Lower lobe of right lung (tissue), 2 donors: Measurements from ENCODE around the gene STK32A. TPM values are rescaled to one million over a fixed set of nuclear protein-coding genes. Genes with fewer than 3 reads are reported as not detected.

ENCODE experiments used
- ATAC-seq, 2 donors: fragments of 200-7000 bp; cut with Tn5 transposase; one replicate each; pipeline ENCODE4 v1.9.1; 2020 to 2022; ENCODE audit warnings: mild to moderate bottlenecking in 2 of 2, moderate library complexity in 2 of 2
- DNase-seq: peaks from one replicate; pipeline ENCODE4 v3.0.0-alpha.2; 2020
- H3K27ac ChIP-seq: fragments of 200-600 bp; one replicate; pipeline ENCODE4 v1.8.0; 2022
- H3K27me3 ChIP-seq: fragments of 200-600 bp; one replicate; pipeline ENCODE4 v1.8.0; 2022; ENCODE audit warnings: low read depth
- H3K36me3 ChIP-seq: fragments of 200-600 bp; one replicate; pipeline ENCODE4 v1.8.0; 2022; ENCODE audit warnings: mild to moderate bottlenecking
- H3K4me1 ChIP-seq: fragments of 200-600 bp; one replicate; pipeline ENCODE4 v1.8.0; 2022
- H3K4me3 ChIP-seq: fragments of 200-600 bp; one replicate; pipeline ENCODE4 v1.8.0; 2022; ENCODE audit warnings: mild to moderate bottlenecking
- H3K9me3 ChIP-seq: fragments of 200-600 bp; one replicate; pipeline ENCODE4 v1.8.0; 2022
- intact Hi-C: fragments of 100-400 bp; cut with DNase I; formaldehyde crosslinking; loops from one replicate; pipeline ENCODE4 v1.11.0; 2022
- total RNA-seq: library from RNA; stranded (reverse); fragmentation: NEBNext Ultra II Directional; extraction: Animal tissue kit (Norgen Biotek cat#: 25700); gene quantifications from one replicate; pipeline ENCODE4 v1.2.1, GENCODE V29; 2021
- TF ChIP-seq, protein P1 (sequence below): fragments of 200-600 bp; IDR thresholded peaks from one replicate; pipeline ENCODE4 v1.8.0; 2022; ENCODE audit warnings: antibody characterized with exemption, mild to moderate bottlenecking
- donor health status: DM: no; HTN: yes; CAD: no; lungs with severe emphysema.

STK32A gene
- total RNA-seq, 1 donor from 2014 or later, result 2.9 TPM

DNA sequence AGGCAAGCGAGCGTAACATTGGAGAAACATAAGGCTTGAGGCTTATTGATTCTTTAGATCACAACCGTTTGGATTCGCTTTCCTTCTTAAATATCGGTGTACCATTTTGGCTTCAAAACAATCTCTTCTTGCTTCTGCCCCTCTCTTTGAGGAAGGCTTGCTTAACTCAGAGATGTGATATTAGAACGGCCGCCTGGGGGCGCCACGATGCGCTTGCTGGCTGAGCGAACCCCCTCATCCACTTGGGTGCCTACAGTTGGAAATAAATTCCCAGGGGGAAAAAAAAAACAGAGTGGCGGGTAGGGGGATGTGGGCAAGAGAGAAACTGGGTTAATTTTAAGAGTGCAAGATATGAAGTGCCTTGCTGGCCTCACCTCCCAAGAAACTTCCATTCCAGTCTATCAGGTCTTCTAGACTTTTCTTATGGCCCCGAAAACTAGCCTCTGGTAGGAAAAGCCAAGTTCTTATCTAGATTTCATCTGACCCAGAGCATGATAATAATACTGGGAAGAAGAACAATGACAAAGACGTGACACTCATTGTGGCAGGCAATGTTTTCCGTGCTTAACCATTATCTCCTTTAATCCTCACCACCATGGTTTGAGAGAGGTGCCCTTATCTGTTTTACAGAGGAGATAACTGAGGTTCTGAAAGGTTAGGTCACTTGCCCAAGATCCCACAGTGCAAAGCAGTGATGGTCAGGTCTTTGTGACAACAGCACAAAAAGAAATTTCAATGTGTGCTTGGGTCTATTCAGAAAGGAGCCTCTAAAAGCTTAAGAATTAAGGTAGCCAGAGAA lies 159.2 kb downstream of the STK32A start:
- Histone ChIP-seq H3K9me3 (no peaks in the 10 kb centered on the region), H3K36me3 (peaks cover 45% of the 10 kb centered on the region), H3K4me1 (peaks cover 5% of the 10 kb centered on the region), H3K4me3 (no peak overlapping the region), H3K27ac (no peak overlapping the region), H3K27me3 (no peaks in the 10 kb centered on the region)
- TF ChIP-seq, protein P1, sequence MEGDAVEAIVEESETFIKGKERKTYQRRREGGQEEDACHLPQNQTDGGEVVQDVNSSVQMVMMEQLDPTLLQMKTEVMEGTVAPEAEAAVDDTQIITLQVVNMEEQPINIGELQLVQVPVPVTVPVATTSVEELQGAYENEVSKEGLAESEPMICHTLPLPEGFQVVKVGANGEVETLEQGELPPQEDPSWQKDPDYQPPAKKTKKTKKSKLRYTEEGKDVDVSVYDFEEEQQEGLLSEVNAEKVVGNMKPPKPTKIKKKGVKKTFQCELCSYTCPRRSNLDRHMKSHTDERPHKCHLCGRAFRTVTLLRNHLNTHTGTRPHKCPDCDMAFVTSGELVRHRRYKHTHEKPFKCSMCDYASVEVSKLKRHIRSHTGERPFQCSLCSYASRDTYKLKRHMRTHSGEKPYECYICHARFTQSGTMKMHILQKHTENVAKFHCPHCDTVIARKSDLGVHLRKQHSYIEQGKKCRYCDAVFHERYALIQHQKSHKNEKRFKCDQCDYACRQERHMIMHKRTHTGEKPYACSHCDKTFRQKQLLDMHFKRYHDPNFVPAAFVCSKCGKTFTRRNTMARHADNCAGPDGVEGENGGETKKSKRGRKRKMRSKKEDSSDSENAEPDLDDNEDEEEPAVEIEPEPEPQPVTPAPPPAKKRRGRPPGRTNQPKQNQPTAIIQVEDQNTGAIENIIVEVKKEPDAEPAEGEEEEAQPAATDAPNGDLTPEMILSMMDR, result no peak
- ATAC-seq, result no peak
- intact Hi-C loops, result no loop called here
- no peak for DNase-seq

DNA sequence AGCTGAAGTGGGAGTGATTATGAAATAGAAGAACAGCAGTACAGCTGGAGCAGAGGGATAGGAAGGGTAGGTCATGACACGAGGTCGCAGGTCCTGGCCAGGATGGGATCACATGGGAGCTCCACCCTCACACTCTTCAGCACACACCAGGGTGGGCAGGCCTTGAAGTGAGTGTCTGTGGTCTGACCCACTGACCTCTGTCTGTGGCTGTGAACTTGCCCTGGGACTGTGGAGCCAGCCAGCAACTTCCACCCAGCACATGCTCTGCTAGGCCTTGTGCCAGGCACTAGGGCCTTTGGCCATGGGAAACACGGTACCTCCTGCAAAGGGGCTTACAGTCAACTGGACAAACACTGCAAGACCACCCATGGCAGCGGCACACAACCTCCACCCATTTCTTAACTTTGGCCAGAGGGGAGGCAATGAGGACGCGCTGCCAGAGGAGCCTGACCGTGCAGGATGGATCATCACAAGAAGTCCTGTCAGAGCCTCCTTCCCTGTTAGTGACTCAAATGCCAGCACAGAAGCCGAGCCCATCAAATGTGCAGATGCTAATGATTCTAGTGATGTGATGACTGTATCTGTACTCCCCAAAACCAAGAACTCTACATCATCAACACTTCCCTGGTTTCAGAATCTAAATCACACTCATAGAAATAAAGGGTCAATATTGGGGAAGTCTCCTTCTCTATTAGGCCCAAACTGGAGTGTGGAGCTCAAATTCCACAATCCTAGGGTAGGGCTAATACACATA lies 161.4 kb downstream of the STK32A start:
- DNase-seq, result peak; percentile 62
- no peak overlapping the region for H3K4me3 ChIP-seq
- no peaks in the 10 kb centered on the region for H3K9me3 ChIP-seq
- H3K4me1 ChIP-seq, result peaks cover 5% of the 10 kb centered on the region
- intact Hi-C loops, result no loop called here
- no peaks in the 10 kb centered on the region for H3K27me3 ChIP-seq
- peaks cover 61% of the 10 kb centered on the region for H3K36me3 ChIP-seq
- ATAC-seq, result peak; percentile 74 to 91
- TF ChIP-seq, protein P1, result no peak
- no peak overlapping the region for H3K27ac ChIP-seq

DNA sequence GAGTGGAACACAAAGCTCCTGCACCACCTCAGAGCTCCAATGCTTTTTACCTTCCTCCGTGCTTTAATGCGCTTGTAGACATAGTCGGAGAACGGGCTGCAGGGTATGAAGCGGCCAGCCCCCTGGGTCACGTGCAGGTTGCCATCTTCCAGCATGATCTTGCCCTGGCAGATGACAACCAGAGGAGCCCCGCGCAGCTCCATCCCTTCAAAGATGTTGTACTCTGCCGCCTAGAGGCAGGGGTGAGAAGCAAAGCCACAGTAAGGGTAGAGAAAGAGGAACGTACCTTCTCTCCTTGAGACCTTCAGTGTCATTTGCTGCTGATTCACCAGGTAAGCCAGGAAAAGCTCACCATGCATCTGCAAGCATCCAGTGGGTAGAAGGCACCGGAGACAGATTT lies 162.8 kb downstream of the STK32A start:
- Histone ChIP-seq H3K27ac (no peak overlapping the region), H3K27me3 (no peaks in the 10 kb centered on the region), H3K4me3 (no peak overlapping the region), H3K4me1 (peaks cover 5% of the 10 kb centered on the region), H3K9me3 (no peaks in the 10 kb centered on the region), H3K36me3 (peaks cover 55% of the 10 kb centered on the region)
- TF ChIP-seq, protein P1, result no peak
- no peak for DNase-seq
- no peak for ATAC-seq
- intact Hi-C loops, result no loop called here

DNA sequence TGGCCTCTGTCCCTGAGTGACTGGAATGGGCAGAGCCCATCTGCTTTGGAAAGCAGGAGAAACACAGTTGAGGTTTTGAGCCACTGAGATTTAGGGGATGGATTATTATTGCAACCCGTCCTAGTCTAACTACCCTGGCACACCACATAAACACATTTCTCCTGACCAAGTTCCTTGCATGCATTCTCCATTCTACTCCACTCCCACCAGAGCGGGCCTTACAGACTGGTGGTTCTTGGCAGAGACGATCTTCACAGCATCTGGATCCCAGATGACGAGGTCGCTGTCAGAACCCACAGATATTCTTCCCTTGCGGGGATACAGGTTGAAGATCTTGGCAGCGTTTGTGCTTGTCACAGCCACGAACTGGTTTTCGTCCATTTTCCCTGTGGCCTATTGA lies 164.0 kb downstream of the STK32A start:
- TF ChIP-seq, protein P1, result no peak
- ATAC-seq (no peak), DNase-seq (no peak)
- Histone ChIP-seq H3K4me1 (peaks cover 15% of the 10 kb centered on the region), H3K4me3 (no peak overlapping the region), H3K9me3 (no peaks in the 10 kb centered on the region), H3K27me3 (no peaks in the 10 kb centered on the region), H3K36me3 (peaks cover 48% of the 10 kb centered on the region), H3K27ac (no peak overlapping the region)
- intact Hi-C loops, result no loop called here

DNA sequence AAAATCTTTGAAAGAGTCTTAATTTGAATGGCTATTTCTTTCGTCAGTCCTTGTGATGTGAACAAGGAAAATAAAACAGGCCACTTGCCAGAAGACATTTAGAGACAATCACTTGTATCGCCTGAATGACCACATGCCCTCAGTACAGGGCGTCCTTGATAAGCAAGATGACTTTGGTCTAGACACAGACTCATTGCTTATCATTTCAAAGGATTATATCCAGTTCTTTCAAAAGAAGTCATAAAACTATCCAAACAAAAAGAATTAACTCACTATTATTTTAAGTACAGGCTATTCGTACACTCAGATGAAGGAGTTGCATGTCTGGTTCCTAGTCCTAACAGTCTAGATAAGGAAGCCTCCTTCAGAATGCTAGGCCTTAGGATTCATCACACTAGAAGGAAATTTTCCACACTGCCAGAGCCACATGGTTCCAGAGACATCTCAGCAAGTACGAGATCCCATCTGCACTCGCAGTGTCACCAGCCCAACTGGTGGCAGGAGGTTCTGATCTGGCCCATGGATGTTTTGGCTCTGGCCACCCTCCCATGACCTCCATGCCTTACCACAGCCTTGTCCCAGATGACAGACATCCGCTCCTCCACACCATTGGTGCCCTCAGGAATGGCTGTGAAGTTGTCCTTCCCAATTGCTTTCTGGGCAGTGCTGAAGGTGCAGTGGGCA lies 165.4 kb downstream of the STK32A start:
- H3K27ac ChIP-seq, result no peak overlapping the region
- H3K4me1 ChIP-seq, result peaks cover 29% of the 10 kb centered on the region
- DNase-seq, result no peak
- TF ChIP-seq, protein P1, result no peak
- H3K27me3 ChIP-seq, result no peaks in the 10 kb centered on the region
- intact Hi-C loops, result no loop called here
- ATAC-seq, result no peak
- peaks cover 48% of the 10 kb centered on the region for H3K36me3 ChIP-seq
- no peak overlapping the region for H3K4me3 ChIP-seq
- H3K9me3 ChIP-seq, result no peaks in the 10 kb centered on the region
